Measurements from ENCODE around the gene SPOCK1. TPM values are rescaled to one million over a fixed set of nuclear protein-coding genes. Genes with fewer than 3 reads are reported as not detected.

SPOCK1 gene
- total RNA-seq, 2 donors from 2014 or later = 2.1 to 8.5 TPM

GRCh38 chr5:137372016-137372772, 126.9 kb downstream of the SPOCK1 start:
- Histone ChIP-seq H3K36me3 (no peaks in the 10 kb centered on the region), H3K4me3 (no peak overlapping the region), H3K9me3 (no peaks in the 10 kb centered on the region), H3K27ac (no peak overlapping the region), H3K4me1 (no peaks in the 10 kb centered on the region), H3K9ac (ENCODE audit: low read depth in 2 of 2, low read length in 2 of 2) (no peak overlapping the region), H3K27me3 (no peaks in the 10 kb centered on the region)
- no peak for DNase-seq
- intact Hi-C loops (cut with DNase I) = no loop called here
- no peak for TF ChIP-seq CTCF (IDR thresholded peaks at IDR 0.05)

GRCh38 chr5:137370096-137371071, 128.7 kb downstream of the SPOCK1 start:
- H3K36me3 ChIP-seq = no peaks in the 10 kb centered on the region
- no peak for TF ChIP-seq CTCF (IDR thresholded peaks at IDR 0.05)
- no peaks in the 10 kb centered on the region for H3K9me3 ChIP-seq
- no peak overlapping the region for H3K27ac ChIP-seq
- no peak overlapping the region for H3K4me3 ChIP-seq
- no peak for DNase-seq
- no peaks in the 10 kb centered on the region for H3K4me1 ChIP-seq
- no peak overlapping the region for H3K9ac ChIP-seq (ENCODE audit: low read depth in 2 of 2, low read length in 2 of 2)
- H3K27me3 ChIP-seq = no peaks in the 10 kb centered on the region
- intact Hi-C loops (cut with DNase I) = no loop called here

- Histone ChIP-seq H3K4me1 (no peaks in the 10 kb centered on the region), H3K9me3 (no peaks in the 10 kb centered on the region), H3K4me3 (no peak overlapping the region), H3K36me3 (no peaks in the 10 kb centered on the region), H3K9ac (ENCODE audit: low read depth in 2 of 2, low read length in 2 of 2) (no peak overlapping the region), H3K27me3 (no peaks in the 10 kb centered on the region), H3K27ac (no peak overlapping the region)
- TF ChIP-seq CTCF (IDR thresholded peaks at IDR 0.05) = no peak
- DNase-seq = no peak
- intact Hi-C loops (cut with DNase I) = no loop called here
Measured at GRCh38 chr5:137368651-137369050, 130.5 kb downstream of the SPOCK1 start.

GRCh38 chr5:137367951-137368350, 131.2 kb downstream of the SPOCK1 start:
- H3K9me3 ChIP-seq = no peaks in the 10 kb centered on the region
- H3K36me3 ChIP-seq = no peaks in the 10 kb centered on the region
- no peak for DNase-seq
- H3K4me3 ChIP-seq = no peak overlapping the region
- H3K4me1 ChIP-seq = no peaks in the 10 kb centered on the region
- no peak overlapping the region for H3K27ac ChIP-seq
- no peak overlapping the region for H3K9ac ChIP-seq (ENCODE audit: low read depth in 2 of 2, low read length in 2 of 2)
- no peak for TF ChIP-seq CTCF (IDR thresholded peaks at IDR 0.05)
- intact Hi-C loops (cut with DNase I) = no loop called here
- no peaks in the 10 kb centered on the region for H3K27me3 ChIP-seq

- Histone ChIP-seq H3K9me3 (no peaks in the 10 kb centered on the region), H3K4me1 (no peaks in the 10 kb centered on the region), H3K27ac (no peak overlapping the region), H3K9ac (ENCODE audit: low read depth in 2 of 2, low read length in 2 of 2) (no peak overlapping the region), H3K4me3 (no peak overlapping the region), H3K27me3 (no peaks in the 10 kb centered on the region), H3K36me3 (no peaks in the 10 kb centered on the region)
- no peak for TF ChIP-seq CTCF (IDR thresholded peaks at IDR 0.05)
- intact Hi-C loops (cut with DNase I) = no loop called here
- DNase-seq = no peak
Measured at GRCh38 chr5:137366526-137366925, 132.6 kb downstream of the SPOCK1 start.
